ENCODE results near the gene ZNF609.
A peak's percentile ranks its signal among the peaks of the same experiment; 100 is the strongest.
"Not testable (repeated sequence)": the region's sequence is repeated elsewhere in the genome, so short reads cannot be mapped to it uniquely, and the experiment has no call there.

The ZNF609 gene

DNA sequence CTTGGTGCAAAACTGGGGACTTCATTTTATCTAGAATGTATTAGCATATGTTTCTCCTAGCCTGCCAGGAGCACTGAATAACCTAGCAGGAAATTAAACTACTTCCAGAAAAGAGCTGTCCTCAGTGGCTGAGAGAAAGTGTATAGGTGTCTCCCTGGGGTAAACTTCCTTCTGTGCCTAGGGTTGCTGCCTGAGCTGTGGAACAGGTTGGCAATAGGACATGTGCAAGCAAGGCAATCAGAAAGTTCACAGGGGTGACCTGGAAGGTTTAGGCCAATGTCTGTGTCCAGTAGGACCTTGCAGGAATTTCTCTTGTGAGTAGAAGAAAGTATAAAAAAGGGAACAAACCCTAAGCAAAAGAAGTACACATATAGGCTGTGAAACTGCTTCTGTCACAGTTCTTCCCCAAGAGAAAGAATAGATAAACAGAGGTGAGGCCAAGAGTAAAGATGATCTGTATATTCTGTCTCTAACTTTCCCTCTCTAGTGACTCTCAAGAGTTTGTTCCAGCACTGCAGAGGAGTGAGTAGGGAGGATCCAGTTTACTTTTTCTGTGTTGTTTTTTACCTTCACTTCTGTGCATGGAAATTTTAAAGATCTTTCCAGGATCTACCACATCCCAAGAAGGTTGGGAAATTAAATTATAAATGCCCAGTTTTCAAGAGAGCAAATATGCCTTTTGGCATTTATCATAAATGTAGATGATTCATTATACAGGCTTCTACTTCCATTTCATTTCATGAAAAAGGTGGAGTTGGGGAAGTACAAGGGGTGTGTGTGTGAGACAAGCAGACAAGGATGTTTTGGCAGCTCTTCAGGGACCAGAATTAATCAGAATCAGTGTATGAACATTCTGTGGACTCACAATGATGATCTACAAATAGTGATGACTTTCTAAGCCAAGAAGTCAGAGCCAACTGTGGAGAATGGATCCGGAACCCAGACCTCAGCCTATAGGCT is 159.8 kb downstream of the ZNF609 start:
- DNase-seq (ENCODE audit: low spot score) = no peak

DNA sequence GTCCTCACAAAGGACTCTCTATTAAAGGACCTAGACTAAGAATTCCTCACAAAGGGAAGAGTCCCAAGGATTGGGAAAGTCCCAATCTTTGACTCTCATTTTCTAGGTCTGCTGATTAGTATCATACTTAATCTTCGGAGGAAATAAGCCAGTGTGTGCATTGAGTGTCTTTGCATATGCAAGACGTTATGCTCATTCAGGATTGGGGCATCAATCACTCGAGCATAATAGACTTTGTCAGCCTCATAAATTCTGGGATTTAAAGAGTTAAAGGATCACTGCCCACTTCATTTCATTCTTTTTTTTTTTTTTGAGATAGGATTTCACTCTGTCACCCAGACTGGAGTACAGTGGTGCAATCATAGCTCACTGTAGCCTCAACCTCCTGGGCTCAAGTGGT is 160.7 kb downstream of the ZNF609 start:
- DNase-seq (ENCODE audit: low spot score) = no peak

GRCh38 chr15:64622410-64623260 is 162.3 kb downstream of the ZNF609 start:
- no peak for DNase-seq (ENCODE audit: low spot score)

DNA sequence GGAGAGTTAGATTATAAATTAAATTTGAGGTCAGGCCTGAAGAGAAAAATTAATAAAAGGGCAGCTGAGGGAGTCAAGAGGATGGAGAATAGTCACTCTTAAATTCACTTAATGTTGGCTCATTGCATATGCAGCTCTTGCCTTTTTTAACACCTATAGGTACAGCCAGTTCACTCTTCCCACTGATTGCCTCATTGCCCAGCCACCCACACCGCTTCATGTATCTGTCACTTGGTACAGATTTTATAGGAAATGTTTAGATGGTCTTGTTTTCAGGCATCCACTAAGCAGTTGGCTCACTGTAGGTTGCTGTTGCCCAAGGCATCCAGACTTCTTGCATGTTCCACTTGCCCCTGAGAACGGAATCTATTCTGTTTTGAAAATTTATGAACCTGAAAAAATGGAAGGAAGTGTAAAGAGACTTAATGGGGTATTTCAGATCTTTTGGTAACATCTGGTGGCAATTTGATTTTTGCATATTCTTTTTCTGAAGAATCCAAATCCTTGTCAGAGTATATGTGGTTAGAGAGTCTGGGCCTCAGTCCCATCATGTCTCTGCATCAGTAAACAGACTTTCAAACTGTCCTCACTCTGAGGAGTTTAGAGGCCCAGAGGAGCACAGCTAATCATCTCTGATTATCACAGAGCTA is 163.1 kb downstream of the ZNF609 start:
- DNase-seq (ENCODE audit: low spot score) = no peak

- no peak for DNase-seq (ENCODE audit: low spot score)
These were observed 163.9 kb downstream of the ZNF609 start for GRCh38 chr15:64624242-64624641.

DNA sequence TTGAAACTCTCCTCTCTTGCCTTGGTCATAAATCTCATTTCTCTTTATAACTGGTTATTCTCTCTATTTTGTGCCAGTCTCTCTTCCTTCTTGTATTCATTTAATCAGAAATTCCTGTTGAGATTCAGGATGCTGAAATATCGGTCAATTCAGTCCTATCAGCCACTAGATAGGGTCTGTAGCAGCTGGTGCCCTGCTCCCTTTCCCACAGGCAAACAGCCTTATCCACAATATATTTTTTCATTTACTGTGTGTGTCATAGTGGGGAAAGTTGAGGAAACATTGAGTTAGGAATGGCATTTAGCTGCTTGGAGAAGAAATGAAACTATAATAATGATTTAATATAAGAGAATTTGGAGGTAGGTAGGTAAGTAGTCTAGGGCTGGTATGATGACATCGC is 168.7 kb downstream of the ZNF609 start:
- no peak for DNase-seq (ENCODE audit: low spot score)

GRCh38 chr15:64630396-64631107 is 170.2 kb downstream of the ZNF609 start:
- DNase-seq (ENCODE audit: low spot score) = no peak

GRCh38 chr15:64632639-64633038 is 172.3 kb downstream of the ZNF609 start:
- not testable (repeated sequence) for DNase-seq (ENCODE audit: low spot score)

DNA sequence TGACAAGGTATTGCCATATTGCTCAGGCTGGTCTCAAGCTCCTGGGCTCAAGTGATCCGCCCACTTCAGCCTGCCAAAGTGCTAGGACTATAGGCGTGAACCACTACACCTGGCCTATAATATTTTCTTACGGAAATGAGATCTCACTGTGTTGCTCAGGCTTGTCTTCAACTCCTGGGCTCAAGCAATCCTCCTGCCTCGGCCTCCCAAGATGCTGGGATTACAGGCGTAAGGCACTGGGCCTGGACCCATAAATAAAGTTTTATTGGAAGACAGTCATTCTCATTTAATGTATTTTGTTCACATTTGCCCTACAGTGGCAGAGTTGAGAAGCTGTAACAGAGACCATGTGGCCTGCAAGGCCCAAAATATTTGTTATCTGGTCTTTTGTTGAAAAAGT is 173.0 kb downstream of the ZNF609 start:
- DNase-seq (ENCODE audit: low spot score) = no peak

DNA sequence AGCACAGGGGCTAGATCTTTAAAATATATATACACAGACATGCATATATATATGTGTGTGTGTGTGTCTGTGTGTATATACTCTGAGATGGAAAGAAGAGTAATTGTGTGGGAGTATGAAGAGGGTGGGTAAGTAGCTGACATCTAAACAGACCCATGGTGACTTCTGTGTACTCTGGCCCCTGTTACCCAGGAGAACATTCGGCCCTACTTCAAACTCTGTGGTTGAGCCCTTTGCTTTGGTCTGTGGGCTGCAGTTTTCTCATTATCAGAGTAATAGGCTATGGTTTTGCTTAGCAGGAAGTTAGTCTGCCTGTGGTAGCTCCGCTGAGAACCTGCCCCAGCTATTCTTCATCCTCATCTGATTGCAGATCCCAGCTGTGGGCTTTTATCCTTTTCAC is 173.6 kb downstream of the ZNF609 start:
- no peak for DNase-seq (ENCODE audit: low spot score)

GRCh38 chr15:64634576-64635498 is 174.5 kb downstream of the ZNF609 start:
- DNase-seq (ENCODE audit: low spot score) = no peak

DNA sequence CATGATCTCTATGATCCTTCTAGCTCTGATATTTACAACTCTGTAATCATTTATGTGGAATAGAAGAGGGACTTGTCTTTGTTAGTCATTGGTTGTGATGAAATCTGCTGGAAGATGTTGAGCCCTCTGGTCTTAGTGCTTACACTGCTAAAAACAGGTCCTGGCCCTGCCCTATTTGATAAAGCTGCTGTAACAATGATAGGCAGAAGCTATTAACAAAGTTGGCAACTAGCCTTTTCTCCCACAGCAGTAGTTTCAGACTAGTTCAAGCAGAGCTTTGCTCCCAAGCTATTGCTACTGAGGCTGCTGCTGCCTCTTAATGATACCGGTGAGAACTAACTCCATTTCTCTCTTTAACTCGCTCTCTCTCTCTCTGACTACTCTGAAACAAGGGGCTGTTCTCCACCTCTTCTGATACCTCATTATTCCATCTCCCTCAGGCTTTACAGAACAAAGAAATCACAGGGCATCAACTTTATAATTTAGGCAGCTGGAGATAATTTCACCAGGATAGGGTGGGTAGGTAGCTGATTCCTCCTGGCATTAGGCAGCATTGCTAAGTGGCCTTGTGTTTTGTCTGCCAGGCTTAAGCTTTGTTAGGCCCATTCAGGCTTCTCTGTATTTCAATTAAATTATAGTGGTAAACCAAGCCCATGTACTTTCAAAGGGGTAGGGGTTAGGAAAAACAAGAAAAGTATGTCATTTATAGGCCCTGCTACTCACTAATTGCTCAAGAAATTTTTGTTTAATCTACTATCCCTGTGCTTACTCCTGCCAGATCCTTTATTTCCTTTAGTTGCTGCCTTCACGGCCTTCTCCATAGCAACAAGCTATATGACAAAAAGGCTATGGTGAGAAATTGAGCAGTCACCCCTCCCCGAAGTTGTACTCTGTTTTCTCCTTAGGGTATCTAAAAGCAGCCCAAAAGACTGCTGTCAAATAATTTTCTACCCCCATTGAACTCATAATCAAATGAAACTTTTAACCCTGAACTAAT is 175.4 kb downstream of the ZNF609 start:
- peak; percentile 47 for DNase-seq (ENCODE audit: low spot score)

DNA sequence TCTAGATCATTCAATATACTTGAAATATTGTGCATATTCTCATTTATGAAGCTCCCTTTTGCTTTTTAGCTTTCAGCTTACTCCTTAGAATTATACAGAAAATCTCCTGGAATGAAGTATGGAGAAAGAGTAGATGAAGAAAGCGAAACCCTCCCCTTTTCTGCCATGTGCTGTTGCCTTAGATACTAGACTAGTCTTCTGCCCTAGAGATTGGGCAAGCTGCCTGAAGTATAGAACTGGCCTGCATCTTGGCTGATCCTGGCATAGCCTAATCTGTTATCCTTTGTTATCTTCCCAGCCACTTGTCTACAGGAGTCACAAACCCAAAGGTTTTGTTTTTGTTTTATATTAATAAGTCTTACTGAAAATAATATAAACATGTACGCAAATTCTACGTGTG is 176.2 kb downstream of the ZNF609 start:
- no peak for DNase-seq (ENCODE audit: low spot score)

- DNase-seq (ENCODE audit: low spot score) = no peak
These were observed 177.0 kb downstream of the ZNF609 start for GRCh38 chr15:64637412-64637811.

GRCh38 chr15:64639744-64640143 is 179.4 kb downstream of the ZNF609 start:
- DNase-seq (ENCODE audit: low spot score) = not testable (repeated sequence)

GRCh38 chr15:64640146-64640871 is 179.9 kb downstream of the ZNF609 start:
- no peak for DNase-seq (ENCODE audit: low spot score)

GRCh38 chr15:64642875-64643274 is 182.5 kb downstream of the ZNF609 start:
- no peak for DNase-seq (ENCODE audit: low spot score)

GRCh38 chr15:64643685-64644084 is 183.3 kb downstream of the ZNF609 start:
- DNase-seq (ENCODE audit: low spot score) = no peak

- not testable (repeated sequence) for DNase-seq (ENCODE audit: low spot score)
These were observed 184.4 kb downstream of the ZNF609 start for GRCh38 chr15:64644811-64645210.
